GM12878 (cell line): ENCODE data around the gene CSTB. TPM values are rescaled to one million over a fixed set of nuclear protein-coding genes. Genes with fewer than 3 reads are reported as not detected.

ENCODE experiments used
- ATAC-seq: fragments of 200-7000 bp; cut with Tn5 transposase; 3 replicates; pipeline ENCODE4 v1.9.1; 2020; ENCODE audit warnings: mild to moderate bottlenecking, moderate library complexity
- BruUV-seq: library from RNA; stranded (reverse); fragments of 400-500 nt; replicated peaks from 2 replicates; lab custom pipeline; 2021; lab: Mats Ljungman, UMichigan
- CTCF ChIA-PET: fragments of 300-600 bp; sonication (Branson Sonifier 250); formaldehyde crosslinking; extraction: SDS; loops from one replicate; lab custom pipeline; 2021; ENCODE audit warnings: inconsistent platforms; lab: Yijun Ruan, JAX
- POLR2A ChIA-PET: fragments of 350-600 bp; formaldehyde crosslinking; extraction: SDS; loops from one replicate; lab custom pipeline; 2021; ENCODE audit warnings: inconsistent platforms; lab: Charles Lee
- RAD21 ChIA-PET: fragments of 300-600 bp; sonication (Branson Sonifier 250); formaldehyde crosslinking; loops from one replicate; lab custom pipeline; 2023; ENCODE audit warnings: antibody characterized with exemption; ENCODE audit not compliant: unreplicated experiment; lab: Charles Lee
- SMC1A ChIA-PET: fragments of 300-600 bp; sonication (Branson Sonifier 250); formaldehyde crosslinking; loops from one replicate; lab custom pipeline; 2023; ENCODE audit not compliant: unreplicated experiment, uncharacterized antibody; lab: Charles Lee
- DNase-seq: peaks from one replicate; pipeline ENCODE4 v3.0.0-alpha.2; 2011; ENCODE audit warnings: low read depth, low spot score
- FAIRE-seq: peaks from 3 replicates; lab custom pipeline; 2011; peaks lifted over from hg19 to GRCh38; lab: Jason Lieb, UNC
- H2AFZ ChIP-seq: 2 replicates; pipeline ENCODE4 v1.6.0; 2011; ENCODE audit warnings: low read depth, low read length, control low read depth; ENCODE audit not compliant: control insufficient read depth
- H3K27ac ChIP-seq: 2 replicates; pipeline ENCODE4 v1.5.1; 2011; ENCODE audit warnings: control low read depth; ENCODE audit not compliant: control insufficient read depth, insufficient read depth
- H3K27me3 ChIP-seq, 2 experiments: replicated peaks in 1 of 2; 2 replicates each; pipeline versions ENCODE4 v1.6.0 to v1.6.1; 2011; ENCODE audit warnings: low read length in 1 of 2; ENCODE audit not compliant: control insufficient read depth in 2 of 2, insufficient read depth in 2 of 2
- H3K36me3 ChIP-seq, 2 experiments: 2 replicates each; pipeline ENCODE4 v1.5.1; 2011; ENCODE audit warnings: low read length in 1 of 2; ENCODE audit not compliant: control insufficient read depth in 2 of 2, insufficient read depth in 2 of 2
- H3K4me1 ChIP-seq: 2 replicates; pipeline ENCODE4 v1.6.1; 2011; ENCODE audit warnings: mild to moderate bottlenecking, low read length, moderate library complexity, mixed read lengths; ENCODE audit not compliant: control insufficient read depth, insufficient read depth
- H3K4me2 ChIP-seq: 2 replicates; pipeline ENCODE4 v1.6.0; 2011; ENCODE audit warnings: control low read depth; ENCODE audit not compliant: control insufficient read depth, insufficient read depth
- H3K4me3 ChIP-seq: fragments of 200-600 bp; sonication (generic); 2 replicates; pipeline ENCODE4 v1.5.1; 2016
- H3K79me2 ChIP-seq: 2 replicates; pipeline ENCODE4 v1.6.0; 2011; ENCODE audit warnings: low read length; ENCODE audit not compliant: control insufficient read depth, insufficient read depth
- H3K9ac ChIP-seq: 2 replicates; pipeline ENCODE4 v1.8.0; 2011; ENCODE audit warnings: low read length, control low read depth, mixed read lengths; ENCODE audit not compliant: control insufficient read depth, insufficient read depth
- H3K9me3 ChIP-seq: replicated peaks from 3 replicates; pipeline ENCODE4 v1.5.1; 2011; ENCODE audit warnings: mild to moderate bottlenecking, low read length; ENCODE audit not compliant: control insufficient read depth, insufficient read depth
- H4K20me1 ChIP-seq: 2 replicates; pipeline ENCODE4 v1.6.0; 2011; ENCODE audit not compliant: control insufficient read depth, insufficient read depth
- POLR2A ChIP-seq: IDR thresholded peaks from 2 replicates; pipeline ENCODE4 v1.6.1; 2011; ENCODE audit warnings: low read depth, mild to moderate bottlenecking, low read length
- POLR2AphosphoS5 ChIP-seq: IDR thresholded peaks from 2 replicates; pipeline ENCODE4 v1.6.1; 2011; ENCODE audit warnings: mild to moderate bottlenecking, low read length, inconsistent platforms
- TCF3 ChIP-seq: IDR thresholded peaks from 2 replicates; pipeline ENCODE4 v1.6.1; 2012; ENCODE audit warnings: low read depth, mild to moderate bottlenecking, low read length, borderline replicate concordance; ENCODE audit not compliant: insufficient read depth
- ZBTB40 ChIP-seq: fragments of 450-650 bp; IDR thresholded peaks from 2 replicates; pipeline ENCODE4 v1.6.1; 2016; ENCODE audit warnings: mild to moderate bottlenecking, moderate library complexity, borderline replicate concordance
- WGBS: methylation state at CpG from one replicate; pipeline ENCODE4 v1.1.6; 2016; ENCODE audit warnings: low lambda C conversion rate; ENCODE audit not compliant: insufficient replicate concordance, insufficient coverage; ENCODE audit errors: missing lambda C conversion rate; 5-methylcytosine and 5-hydroxymethylcytosine counted together
- in situ Hi-C: fragments of 300-500 bp; cut with MboI; formaldehyde crosslinking; loops from 9 replicates; pipeline ENCODE4 v1.14.3; 2018; ENCODE audit warnings: mixed read lengths
- intact Hi-C: fragments of 100-400 bp; cut with micrococcal nuclease; formaldehyde crosslinking; loops from one replicate; pipeline ENCODE4 v1.14.2; 2022; ENCODE audit not compliant: unreplicated experiment
- polyA plus RNA-seq, 11 experiments: library from polyadenylated mRNA; depleted of rRNA in 4 of 11; unstranded in 6 of 11; stranded (reverse) in 5 of 11; fragments of >200 nt; fragmentation: Nextera tagmentation in 4 of 11; fragmentation: Illumina TruSeq in 1 of 11; extraction: Ambion mirVana in 4 of 11; extraction: Trizol in 1 of 11; gene quantifications; 1 replicate in 1 of 11; 2 replicates in 10 of 11; pipeline versions ENCODE4 v1.2.1 to v1.2.3, GENCODE V29; 2011 to 2016; ENCODE audit warnings: inconsistent platforms in 2 of 11, missing spikeins in 2 of 11, low read depth in 1 of 11
- total RNA-seq, 4 experiments: library from RNA; depleted of rRNA in 3 of 4; stranded (reverse); fragments of >200 nt in 3 of 4; fragmentation: Illumina TruSeq in 1 of 4; extraction: Trizol in 1 of 4; gene quantifications; 2 replicates each; pipeline versions ENCODE4 v1.2.1 to v1.2.3, GENCODE V29; 2013 to 2021
- TF ChIP-seq, protein P1 (sequence below): IDR thresholded peaks from 2 replicates; pipeline ENCODE4 v1.6.1; 2011; ENCODE audit warnings: mild to moderate bottlenecking, low read depth, low read length, moderate library complexity; ENCODE audit not compliant: insufficient replicate concordance
- TF ChIP-seq, protein P2 (sequence below): IDR thresholded peaks from 2 replicates; pipeline ENCODE4 v1.6.1; 2011; ENCODE audit warnings: borderline replicate concordance, low read depth, mild to moderate bottlenecking, moderate library complexity, low read length; ENCODE audit not compliant: insufficient read depth, poor library complexity, severe bottlenecking

CSTB gene
- total and polyA plus RNA-seq, 10 of the 15 experiments (the other 5 are each of a cell fraction or from before 2014, with no cell fraction given): 12.5 to 82.7 (median 41.9) TPM

DNA sequence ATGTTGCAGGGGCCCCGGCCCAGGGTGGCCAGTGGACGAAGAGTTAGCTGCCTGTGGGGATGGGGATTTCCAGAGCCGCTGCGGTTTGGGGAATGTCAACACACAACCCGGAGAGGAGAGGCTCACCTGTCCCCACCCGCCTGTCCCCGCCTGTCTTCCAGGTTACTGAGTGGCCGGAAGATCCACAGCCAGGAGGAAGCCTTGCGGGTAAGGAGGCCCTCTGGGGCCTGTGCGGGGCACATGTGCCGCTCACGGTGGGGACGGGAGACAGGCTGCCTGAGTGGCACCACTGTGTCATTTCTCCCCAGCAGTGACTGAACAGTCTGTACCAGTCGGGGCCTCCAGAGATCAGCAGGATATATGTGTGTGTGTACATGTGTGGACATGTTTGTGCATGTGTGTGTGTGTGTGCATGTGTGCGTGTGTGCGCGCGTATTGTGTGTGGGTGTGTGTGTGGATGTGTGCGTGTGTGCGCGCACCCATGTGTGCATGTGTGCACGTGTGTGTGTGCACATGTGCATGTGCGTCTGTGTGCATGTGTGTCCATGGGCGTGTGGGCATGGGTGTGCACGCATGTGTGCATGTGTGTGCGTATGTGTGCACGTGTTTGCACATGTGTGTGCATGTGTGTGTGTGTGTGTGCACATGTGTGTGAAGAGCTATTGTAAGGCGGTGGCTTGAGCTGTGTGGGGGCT lies 25.6 kb downstream of the CSTB start:
- SMC1A ChIA-PET: no interaction called here
- no peaks in the 10 kb centered on the region for H3K4me1 ChIP-seq
- BruUV-seq: no TSS peak
- 94% methylated on average over 28 of the region's 28 CpGs for WGBS
- H4K20me1 ChIP-seq: no peaks in the 10 kb centered on the region
- no peak overlapping the region for H2AFZ ChIP-seq
- no peak overlapping the region for H3K27ac ChIP-seq
- POLR2A ChIA-PET: no interaction called here
- RAD21 ChIA-PET: interaction anchor here (0.6 kb wide), 1 partner anchor 235 kb away, joined by 4 read pairs; no protein-coding TSS in a partner anchor
- DNase-seq (no peak), ATAC-seq (no peak)
- H3K27me3 ChIP-seq: no peaks in the 10 kb centered on the region
- no peaks in the 10 kb centered on the region for H3K9me3 ChIP-seq
- no peak overlapping the region for H3K4me2 ChIP-seq
- CTCF ChIA-PET: no interaction called here
- H3K4me3 ChIP-seq: no peak overlapping the region
- peaks cover 12 to 38% of the 10 kb centered on the region in 2 experiments; a peak in 3 of 4 replicates for H3K36me3 ChIP-seq
- TF ChIP-seq ZBTB40: no peak
- TF ChIP-seq POLR2AphosphoS5: no peak; the same call in 1 of the 2 replicates
- peak; percentile 77 for TF ChIP-seq TCF3
- TF ChIP-seq, protein P1, sequence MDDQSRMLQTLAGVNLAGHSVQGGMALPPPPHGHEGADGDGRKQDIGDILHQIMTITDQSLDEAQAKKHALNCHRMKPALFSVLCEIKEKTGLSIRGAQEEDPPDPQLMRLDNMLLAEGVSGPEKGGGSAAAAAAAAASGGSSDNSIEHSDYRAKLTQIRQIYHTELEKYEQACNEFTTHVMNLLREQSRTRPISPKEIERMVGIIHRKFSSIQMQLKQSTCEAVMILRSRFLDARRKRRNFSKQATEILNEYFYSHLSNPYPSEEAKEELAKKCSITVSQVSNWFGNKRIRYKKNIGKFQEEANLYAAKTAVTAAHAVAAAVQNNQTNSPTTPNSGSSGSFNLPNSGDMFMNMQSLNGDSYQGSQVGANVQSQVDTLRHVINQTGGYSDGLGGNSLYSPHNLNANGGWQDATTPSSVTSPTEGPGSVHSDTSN: peak; percentile 42
- TF ChIP-seq, protein P2, sequence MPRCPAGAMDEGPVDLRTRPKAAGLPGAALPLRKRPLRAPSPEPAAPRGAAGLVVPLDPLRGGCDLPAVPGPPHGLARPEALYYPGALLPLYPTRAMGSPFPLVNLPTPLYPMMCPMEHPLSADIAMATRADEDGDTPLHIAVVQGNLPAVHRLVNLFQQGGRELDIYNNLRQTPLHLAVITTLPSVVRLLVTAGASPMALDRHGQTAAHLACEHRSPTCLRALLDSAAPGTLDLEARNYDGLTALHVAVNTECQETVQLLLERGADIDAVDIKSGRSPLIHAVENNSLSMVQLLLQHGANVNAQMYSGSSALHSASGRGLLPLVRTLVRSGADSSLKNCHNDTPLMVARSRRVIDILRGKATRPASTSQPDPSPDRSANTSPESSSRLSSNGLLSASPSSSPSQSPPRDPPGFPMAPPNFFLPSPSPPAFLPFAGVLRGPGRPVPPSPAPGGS: peak; percentile 96
- TF ChIP-seq POLR2A: peak; percentile 63
- TF ChIP-seq, all 136 proteins: peak for 4
- no peaks in the 10 kb centered on the region for H3K79me2 ChIP-seq
- no peak for FAIRE-seq
- in situ Hi-C loops (no loop called here), intact Hi-C loops (no loop called here)
- no peak overlapping the region for H3K9ac ChIP-seq
